GM23338 (cell line): ENCODE data around the gene NGEF.

Source experiments
- CTCF ChIP-seq, 2 experiments: fragments of 200-600 bp in 1 of 2; sonication (generic) in 1 of 2; conservative IDR thresholded peaks; 2 replicates each; pipeline versions ENCODE4 v1.5.1 to v1.6.1; 2016 to 2017; ENCODE audit warnings: antibody characterized with exemption in 2 of 2, low read depth in 2 of 2, mild to moderate bottlenecking in 2 of 2, moderate library complexity in 1 of 2
- EZH2 ChIP-seq: fragments of 200-600 bp; sonication (generic); IDR thresholded peaks from one replicate; pipeline ENCODE4 v1.8.0; 2017; ENCODE audit warnings: antibody characterized with exemption, mild to moderate bottlenecking, low read depth; ENCODE audit not compliant: unreplicated experiment
- EZH2phosphoT487 ChIP-seq: fragments of 200-600 bp; sonication (generic); IDR thresholded peaks from one replicate; pipeline ENCODE4 v1.8.1; 2018; ENCODE audit warnings: antibody characterized with exemption; ENCODE audit not compliant: unreplicated experiment
- POLR2AphosphoS5 ChIP-seq: IDR thresholded peaks from 2 replicates; pipeline ENCODE4 v1.6.1; 2016; ENCODE audit warnings: antibody characterized with exemption, low read depth
- TF ChIP-seq, protein P1 (sequence below): IDR thresholded peaks from one replicate; pipeline ENCODE4 v1.6.1; 2018; ENCODE audit warnings: antibody characterized with exemption; ENCODE audit not compliant: unreplicated experiment

DNA sequence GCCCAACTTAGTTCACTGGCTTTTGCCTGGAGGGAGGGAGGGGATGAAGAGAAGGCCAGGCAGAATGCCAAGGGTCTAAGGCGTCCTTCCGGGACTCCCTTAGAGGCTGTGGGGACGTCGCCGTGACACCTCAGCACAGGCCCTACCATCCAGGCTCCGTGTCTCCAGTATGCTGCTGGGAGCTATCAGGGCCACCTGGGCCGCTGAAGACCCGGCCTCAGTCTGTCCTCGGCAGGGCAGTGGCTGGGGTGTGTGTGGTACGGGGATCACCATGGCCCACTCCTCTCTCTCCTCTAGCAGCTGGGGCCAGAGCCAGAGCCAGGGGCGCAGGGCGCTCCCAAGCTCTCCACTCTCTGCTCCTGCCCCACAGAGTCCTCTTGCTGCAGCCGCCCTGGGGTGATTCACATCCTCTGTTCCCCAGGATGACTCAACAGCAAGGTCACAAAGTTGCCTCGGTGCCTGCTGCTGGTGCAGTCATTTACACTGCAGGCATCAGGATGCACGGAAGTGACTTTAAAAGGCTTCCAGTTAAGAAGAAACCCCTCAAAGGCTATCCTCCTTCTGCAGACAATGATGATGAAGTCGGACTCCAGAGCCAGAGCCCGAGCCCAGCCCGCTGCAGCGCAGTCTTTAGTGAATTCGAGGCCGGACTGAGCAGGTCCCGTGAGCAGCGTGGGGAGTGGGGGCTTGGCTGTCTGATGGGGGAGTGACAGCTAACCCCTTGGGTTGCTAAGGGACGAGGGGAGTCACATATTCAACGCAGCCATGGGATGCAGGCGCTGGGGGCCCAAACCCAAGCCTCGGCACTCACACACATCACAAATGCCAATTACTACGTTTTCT lies 111.1 kb downstream of the NGEF start:
- no peak for TF ChIP-seq POLR2AphosphoS5
- TF ChIP-seq EZH2, result no peak
- no peak for TF ChIP-seq CTCF (conservative IDR thresholded peaks at IDR 0.05; ENCODE audit: low read depth in 2 of 2)
- no peak for TF ChIP-seq EZH2phosphoT487
- TF ChIP-seq, protein P1, sequence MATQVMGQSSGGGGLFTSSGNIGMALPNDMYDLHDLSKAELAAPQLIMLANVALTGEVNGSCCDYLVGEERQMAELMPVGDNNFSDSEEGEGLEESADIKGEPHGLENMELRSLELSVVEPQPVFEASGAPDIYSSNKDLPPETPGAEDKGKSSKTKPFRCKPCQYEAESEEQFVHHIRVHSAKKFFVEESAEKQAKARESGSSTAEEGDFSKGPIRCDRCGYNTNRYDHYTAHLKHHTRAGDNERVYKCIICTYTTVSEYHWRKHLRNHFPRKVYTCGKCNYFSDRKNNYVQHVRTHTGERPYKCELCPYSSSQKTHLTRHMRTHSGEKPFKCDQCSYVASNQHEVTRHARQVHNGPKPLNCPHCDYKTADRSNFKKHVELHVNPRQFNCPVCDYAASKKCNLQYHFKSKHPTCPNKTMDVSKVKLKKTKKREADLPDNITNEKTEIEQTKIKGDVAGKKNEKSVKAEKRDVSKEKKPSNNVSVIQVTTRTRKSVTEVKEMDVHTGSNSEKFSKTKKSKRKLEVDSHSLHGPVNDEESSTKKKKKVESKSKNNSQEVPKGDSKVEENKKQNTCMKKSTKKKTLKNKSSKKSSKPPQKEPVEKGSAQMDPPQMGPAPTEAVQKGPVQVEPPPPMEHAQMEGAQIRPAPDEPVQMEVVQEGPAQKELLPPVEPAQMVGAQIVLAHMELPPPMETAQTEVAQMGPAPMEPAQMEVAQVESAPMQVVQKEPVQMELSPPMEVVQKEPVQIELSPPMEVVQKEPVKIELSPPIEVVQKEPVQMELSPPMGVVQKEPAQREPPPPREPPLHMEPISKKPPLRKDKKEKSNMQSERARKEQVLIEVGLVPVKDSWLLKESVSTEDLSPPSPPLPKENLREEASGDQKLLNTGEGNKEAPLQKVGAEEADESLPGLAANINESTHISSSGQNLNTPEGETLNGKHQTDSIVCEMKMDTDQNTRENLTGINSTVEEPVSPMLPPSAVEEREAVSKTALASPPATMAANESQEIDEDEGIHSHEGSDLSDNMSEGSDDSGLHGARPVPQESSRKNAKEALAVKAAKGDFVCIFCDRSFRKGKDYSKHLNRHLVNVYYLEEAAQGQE, result no peak
